HG02763 (cell line): ENCODE results near the gene OR9Q2.
"Not testable (repeated sequence)": the region's sequence is repeated elsewhere in the genome, so short reads cannot be mapped to it uniquely, and the experiment has no call there.

Experiments
- ATAC-seq: cut with Tn5 transposase; IDR thresholded peaks from one replicate; pipeline ENCODE4 v1.9.1; 2021; ENCODE audit warnings: mild to moderate bottlenecking, moderate library complexity; ENCODE audit not compliant: unreplicated experiment

The OR9Q2 gene, protein sequence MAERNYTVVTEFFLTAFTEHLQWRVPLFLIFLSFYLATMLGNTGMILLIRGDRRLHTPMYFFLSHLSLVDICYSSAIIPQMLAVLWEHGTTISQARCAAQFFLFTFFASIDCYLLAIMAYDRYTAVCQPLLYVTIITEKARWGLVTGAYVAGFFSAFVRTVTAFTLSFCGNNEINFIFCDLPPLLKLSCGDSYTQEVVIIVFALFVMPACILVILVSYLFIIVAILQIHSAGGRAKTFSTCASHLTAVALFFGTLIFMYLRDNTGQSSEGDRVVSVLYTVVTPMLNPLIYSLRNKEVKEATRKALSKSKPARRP

DNA sequence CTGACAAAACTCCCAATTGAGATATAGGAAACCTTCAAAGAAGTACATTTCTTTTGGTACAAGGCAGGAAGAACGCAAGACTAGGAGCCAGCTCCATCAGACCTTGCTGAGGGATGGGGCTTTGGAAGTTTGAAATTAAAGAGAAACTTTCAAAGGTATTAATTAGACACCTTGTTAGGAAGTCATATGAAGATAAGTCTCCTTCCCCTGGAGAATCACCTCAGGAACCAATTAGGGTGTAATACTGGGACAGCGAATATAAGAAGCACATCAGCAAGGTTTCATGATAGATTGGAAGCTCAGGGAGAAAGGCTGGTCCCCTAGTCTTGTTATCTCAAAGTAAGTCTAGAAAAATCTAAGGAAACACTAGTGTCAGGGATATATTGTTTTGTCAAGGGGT lies at the start of gene OR9Q2:
TSS of gene OR9Q2 (plus strand) at position 301 of the 400 bp plus-strand sequence. CDS start 1,421 bp downstream, outside the sequence.
- no peak for ATAC-seq

DNA sequence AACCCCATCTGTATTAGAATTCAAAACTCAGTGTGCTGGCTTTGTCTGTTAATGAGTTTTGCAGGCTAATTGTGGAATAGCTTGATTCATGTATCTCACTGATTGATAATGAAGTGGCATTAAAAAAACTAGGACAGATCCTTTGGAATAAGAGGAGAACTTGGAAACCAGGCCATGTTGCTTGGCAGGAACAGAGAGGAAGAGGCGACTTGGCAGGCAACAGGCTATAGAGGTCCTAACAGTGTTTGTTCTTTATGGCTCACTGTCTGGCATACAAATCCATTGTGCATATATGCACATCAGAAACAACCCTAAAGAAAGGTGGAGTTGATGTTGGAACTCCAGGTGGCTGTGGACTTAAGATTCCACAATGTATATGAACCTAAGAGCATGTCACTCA lies 46.1 kb upstream of the OR9Q2 start:
- no peak for ATAC-seq

DNA sequence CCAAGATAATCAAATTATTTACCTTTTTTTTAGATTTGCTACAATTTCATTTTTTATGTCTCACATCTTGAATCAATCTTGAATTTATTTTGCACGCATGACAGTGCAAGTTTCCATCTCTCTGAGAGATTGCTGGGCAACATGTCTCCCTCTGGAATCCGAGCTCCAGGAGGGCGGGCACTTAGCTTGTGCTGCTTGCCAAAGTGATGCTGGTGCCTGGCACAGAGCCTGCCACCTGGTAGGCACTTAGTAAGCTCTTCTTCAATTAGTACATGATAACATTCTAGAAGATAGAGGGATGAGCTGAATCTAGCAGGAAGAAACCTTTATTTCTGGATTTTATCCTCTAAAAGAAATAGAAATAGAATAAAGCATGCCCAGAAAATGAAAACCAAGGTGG lies 36.1 kb upstream of the OR9Q2 start:
- no peak for ATAC-seq

DNA sequence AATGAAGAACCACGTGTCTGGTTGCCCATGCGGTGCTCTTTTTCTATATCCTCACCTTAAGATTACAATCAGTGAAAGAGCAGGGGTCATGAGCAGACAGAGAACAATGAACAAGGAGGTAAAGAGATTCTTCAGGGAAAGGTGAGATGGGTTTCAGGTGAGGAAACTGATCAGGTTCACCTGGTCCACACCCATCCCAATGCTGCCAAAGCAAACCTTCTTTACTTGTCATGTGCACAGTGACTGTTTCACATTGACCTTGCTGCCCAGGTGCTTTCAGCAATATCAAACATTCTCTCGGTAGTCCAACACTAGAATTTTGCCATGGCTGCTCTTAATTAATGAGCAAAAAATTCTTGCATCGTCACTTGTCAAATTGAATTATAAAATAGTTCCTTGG lies 24.5 kb upstream of the OR9Q2 start:
- ATAC-seq, result no peak

DNA sequence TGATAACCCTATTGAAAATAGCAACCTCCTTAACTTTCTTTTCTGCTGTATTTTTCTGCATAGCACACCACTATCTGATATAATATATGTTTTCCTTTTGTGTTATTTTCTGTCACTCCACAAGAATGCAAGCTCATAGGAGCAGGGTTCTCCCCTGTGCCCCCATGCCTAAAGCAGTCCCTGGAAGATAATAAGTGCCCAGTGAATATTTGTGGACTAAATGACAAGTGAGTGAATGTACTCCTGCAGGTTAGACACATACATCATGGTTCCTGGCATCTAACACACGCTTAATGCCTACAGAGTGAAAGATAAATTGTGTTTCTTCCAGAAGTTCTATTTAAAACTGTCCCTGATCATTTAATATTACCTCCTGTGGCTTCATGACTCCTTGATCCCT lies 23.9 kb upstream of the OR9Q2 start:
- ATAC-seq, result no peak

DNA sequence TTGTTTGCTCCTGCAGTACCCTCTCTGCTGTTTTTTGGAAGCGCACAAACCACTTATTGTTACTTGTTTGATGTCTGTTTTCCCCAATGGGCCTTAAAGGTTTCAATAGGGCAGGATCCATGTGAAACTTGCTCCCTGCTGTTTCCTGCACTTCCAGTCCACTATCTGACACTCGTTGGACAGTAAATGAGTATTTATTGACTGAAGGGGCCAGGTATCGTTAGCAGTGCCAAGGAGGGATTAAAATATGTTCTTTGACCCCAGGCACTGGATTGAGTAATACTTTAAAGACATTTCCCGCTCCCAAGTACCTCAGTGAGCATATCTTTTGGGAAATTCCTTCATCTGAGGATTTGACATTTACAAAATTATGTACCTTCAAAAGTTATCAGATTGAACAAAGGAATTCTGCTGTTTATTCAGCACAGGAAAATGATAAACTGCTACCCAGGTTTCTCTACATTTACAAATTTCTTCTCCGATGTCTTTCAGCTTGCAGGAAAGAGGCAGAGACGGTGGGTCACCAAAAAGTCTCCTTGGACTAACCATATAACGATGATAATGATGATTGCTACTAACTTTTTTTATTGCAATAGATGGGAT lies 23.3 kb upstream of the OR9Q2 start:
- ATAC-seq, result no peak

DNA sequence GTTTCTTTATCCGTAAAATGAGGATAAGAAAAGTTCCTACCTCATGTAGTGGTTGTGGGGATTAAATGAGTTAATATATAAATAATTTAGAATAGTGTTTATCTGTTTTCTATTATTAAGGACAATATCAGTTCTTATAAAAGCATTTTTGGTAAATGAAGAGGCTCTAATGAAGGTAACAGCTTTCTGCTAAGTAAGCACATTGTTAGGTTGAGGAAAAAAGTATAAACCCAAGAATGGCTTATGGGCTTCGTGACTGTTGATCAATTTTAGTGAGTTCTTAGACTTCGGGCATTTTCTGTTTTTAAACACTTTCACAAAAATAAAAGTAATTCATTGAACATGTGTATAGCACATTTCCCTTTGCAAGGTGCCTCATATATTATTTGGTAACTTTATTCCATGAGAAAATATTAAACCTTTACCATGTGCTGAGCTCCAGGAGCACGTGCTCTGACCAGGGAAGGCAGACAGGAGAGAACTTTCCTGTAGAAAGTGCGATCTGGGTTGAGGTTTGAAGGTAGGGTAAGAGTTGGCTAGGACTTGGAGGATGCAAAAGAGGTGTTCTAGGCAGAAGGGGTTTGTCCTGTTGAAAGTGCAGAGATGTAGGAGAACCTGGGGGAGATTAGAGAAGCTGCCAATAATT lies 11.3 kb upstream of the OR9Q2 start:
- ATAC-seq, result no peak

DNA sequence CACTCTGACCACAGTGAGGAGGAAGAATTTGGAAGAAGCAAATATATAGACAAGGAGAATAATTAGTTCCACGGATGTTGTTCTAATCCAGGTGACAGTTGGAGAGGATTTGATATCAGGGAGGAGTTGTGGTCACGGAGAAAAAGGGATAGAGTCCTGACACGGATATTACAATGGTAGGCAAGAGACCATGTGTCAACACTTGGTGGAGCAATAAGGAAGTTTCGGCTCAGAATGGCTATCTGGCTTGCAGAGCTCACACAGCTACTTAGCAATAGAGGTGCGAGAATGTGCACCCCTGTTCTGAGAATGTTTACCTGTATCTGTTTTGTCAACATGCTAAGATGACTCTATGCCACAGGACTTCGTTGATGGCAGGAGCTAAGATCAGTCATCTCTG lies 10.4 kb upstream of the OR9Q2 start:
- no peak for ATAC-seq

DNA sequence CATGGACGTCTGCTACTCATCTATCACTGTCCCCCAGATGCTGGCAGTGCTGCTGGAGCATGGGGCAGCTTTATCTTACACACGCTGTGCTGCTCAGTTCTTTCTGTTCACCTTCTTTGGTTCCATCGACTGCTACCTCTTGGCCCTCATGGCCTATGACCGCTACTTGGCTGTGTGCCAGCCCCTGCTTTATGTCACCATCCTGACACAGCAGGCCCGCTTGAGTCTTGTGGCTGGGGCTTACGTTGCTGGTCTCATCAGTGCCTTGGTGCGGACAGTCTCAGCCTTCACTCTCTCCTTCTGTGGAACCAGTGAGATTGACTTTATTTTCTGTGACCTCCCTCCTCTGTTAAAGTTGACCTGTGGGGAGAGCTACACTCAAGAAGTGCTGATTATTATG lies 9.2 kb upstream of the OR9Q2 start:
- no peak for ATAC-seq

DNA sequence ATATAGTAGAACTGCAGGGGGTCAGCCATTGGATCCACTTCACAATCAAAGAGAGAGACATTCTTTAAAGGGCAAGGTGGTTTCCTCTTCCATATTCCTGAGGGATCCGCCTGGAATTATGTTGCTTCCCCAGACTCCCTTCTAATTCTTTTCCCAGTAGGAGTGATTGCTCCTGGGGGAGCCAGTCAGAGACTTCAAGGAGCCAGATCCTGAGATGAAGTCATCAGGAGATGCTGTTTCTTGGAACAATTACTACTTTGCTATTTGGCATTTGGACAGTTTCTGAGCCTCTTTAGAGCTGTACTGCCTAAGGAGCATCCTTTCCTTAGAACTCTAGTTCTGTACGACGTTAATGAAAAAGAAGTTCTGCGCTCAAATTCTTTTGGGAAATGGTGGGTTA lies 1.9 kb upstream of the OR9Q2 start:
- ATAC-seq, result no peak

DNA sequence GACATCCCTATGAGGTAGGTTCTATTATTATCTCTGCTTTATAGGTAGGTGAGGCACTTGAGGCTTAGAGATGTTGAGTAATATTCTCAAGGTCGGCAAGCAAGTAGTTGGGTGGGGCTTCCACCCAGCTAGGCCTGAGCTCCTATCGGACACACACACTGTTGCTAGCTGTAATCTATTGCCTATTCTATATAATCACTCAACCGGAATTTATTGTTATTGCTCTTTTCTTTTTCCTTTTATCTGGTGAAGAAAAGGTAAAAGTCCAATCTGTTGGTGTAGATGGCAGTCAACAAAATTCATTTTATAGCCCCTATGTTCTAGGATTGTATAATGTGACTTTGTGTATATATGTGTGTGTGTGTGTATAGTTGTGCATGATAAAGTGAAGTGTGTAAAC lies 3.4 kb downstream of the OR9Q2 start:
- ATAC-seq, result no peak

DNA sequence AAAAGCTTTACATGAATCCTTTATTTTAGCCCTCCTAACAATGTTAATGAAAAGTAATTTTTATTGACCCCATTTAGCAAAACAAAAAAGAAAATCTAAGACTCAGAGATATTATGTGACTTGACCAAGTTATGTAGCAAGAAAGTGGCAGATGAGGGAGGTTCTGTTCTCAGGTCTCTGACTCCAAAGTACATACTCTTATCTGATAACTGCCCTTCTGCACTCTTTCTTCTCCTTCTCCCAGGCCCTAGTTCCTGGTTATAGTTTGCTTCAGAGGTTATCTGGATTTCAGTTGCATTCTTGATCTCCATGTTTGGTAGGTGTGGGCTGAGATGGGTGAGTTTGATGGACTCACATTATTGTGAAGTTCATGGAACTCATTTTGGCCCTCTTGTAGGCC lies 4.5 kb downstream of the OR9Q2 start:
- no peak for ATAC-seq

DNA sequence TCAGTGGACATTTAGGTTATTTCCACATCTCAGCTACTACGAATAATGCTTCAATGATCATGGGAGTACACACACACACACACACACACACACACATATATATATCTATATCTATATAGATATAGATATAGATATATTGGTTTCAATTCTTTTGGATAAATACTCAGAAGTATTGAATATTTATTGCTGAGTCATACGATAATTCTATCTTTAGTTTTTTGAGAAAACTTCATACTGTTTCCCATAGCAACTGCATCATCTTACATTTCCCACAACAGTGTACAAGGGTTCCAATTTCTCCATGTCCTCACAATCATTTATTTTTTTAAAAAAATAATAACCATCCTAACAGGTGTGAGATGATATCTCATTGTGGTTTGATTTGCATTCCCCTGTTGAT lies 7.1 kb downstream of the OR9Q2 start:
- ATAC-seq, result no peak

DNA sequence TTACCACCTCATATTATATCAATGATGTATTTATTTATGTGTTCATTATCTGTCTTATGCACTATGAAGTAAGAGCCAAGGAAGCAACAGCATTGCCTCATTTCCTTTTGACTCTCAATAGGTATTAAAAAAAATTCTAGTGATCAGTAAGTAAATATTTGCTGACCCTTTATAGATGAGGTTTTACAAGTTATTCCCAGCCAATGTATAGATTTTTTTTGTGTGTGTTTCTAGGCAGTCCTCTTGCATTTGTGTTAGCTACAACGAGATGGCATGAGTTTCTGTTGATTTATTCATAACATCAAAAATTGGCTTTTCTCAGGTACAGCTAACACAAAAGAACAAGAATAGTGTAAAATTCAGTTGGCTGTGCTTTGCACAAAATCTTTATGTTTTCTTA lies 10.4 kb downstream of the OR9Q2 start:
- ATAC-seq, result no peak

DNA sequence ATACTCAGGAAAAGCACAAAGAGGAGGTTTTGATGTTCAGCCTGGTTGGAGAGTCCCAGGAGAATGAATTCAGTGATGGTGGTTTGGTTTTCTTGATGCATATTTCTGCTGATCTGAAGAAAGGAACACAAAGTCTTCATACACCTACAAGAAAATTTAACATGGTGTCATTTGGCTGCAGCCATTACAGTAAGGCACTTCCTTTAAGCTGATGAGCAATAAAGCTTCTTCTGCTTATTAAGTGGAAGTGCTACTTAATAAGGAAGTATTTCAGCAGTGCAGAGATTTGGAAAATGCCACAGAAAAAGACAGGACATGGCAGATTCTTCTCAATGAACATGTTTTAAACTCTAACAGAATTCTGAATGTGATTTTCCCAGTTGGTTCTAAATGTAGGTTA lies 15.2 kb downstream of the OR9Q2 start, which contains the start of gene OR1S2:
TSS of gene OR1S2 (minus strand) at position 101 of the 400 bp plus-strand sequence. CDS start at position 101, 0 bp downstream.
- ATAC-seq, result no peak

DNA sequence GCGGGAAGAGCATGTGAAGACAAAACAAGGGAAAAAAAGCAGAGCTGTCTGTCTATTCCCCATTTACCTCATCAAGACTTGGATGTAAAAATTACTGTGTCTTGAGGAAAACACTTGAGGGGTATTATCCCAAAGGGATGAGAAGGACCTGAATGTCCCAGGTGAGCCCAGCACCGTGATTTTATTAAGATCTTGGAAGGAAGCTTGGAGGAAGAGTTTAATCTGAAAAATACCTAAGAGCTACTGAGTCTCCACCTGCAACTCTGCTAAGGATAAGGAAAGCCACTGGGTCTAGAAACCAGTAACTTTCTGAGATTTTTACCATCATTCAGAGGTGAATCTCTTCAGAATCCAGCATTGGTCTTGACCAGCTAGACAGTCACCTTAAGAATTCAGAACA lies 23.6 kb downstream of the OR9Q2 start, which contains the start of gene OR1S1:
TSS of gene OR1S1 (plus strand) at position 301 of the 400 bp plus-strand sequence.
- ATAC-seq, result not testable (repeated sequence)

DNA sequence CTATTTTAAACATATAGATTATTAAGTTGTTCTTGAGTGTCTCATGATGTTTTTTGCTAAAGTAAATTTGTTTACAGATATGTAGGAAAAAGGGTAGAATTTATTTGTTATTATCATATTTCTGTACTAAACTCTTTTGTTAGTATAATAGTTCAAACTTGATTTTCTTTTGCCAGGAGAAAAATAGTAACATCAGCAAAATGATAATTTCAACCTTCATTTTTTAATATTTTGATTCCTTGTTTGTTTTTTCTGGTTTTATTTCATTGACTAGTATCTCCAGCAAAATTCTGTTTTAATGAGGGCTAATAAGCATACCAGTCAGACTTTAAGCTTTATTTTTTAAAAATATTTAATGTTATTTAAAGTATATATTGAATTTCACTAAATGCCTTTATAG lies 27.6 kb downstream of the OR9Q2 start:
- no peak for ATAC-seq

DNA sequence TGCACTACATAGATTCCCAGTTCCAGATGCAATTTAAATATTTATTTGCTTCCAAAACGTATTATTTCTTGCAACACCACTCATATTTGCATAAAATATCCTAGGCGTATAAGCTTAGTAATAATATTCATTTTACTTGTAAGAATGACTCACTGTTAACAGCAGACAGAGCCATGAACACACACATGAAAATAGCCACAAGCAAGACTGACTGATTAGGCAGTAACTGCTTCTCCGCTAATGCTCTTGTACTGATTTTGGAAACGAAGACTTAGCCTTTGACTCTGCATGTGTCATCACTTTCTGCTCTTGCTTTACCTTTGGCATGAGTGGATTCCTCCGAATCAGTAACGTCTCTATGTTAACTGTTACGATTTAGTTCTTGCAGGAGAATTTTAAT lies 33.9 kb downstream of the OR9Q2 start:
- no peak for ATAC-seq

DNA sequence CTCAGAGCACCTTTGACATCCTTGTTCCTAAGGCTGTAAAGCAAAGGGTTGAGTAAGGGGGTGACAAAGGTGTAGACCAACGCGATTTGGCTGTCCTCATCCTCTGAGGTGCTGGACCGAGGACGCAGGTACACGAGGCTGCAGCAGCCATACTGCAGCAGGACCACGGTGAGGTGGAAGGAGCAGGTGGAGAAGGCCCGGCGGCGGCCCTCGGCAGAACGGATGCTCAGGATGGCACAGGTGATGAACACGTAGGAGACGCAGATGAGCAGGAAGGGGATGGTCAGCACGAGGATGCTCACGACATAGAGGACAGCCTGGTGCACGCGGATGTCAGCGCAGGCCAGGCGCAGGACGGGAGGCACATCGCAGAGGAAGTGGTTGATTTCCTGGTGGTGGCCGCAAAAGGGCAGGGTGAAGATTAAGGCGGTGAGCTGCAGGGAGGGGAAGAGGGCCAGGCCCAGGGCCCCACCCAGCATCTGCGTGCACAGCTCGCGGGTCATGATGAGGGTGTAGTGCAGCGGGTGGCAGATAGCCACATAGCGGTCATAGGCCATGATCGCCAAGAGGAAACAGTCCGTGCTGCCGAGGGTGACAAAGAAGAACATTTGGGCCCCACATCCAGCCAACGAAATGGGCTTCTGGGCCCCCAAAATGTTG lies 39.2 kb downstream of the OR9Q2 start:
- no peak for ATAC-seq
